Smooth muscle cell (in vitro differentiated cells): ENCODE results near the gene LCOR. TPM values are rescaled to one million over a fixed set of nuclear protein-coding genes. Genes with fewer than 3 reads are reported as not detected.
"Not testable (repeated sequence)": the region's sequence is repeated elsewhere in the genome, so short reads cannot be mapped to it uniquely, and the experiment has no call there.

Experiments used
- DNase-seq: peaks from one replicate; lab custom pipeline; 2025; ENCODE audit not compliant: unreplicated experiment; lab: John Stamatoyannopoulos, UW
- H2AFZ ChIP-seq: fragments of 200-600 bp; sonication (generic); 2 replicates; pipeline ENCODE4 v1.6.0; 2016; ENCODE audit warnings: antibody characterized with exemption, low read depth, mild to moderate bottlenecking
- H3F3A ChIP-seq: fragments of 200-600 bp; sonication (generic); 2 replicates; pipeline ENCODE4 v1.6.0; 2017; ENCODE audit warnings: antibody characterized with exemption, low read depth
- H3K27ac ChIP-seq: fragments of 200-600 bp; sonication (generic); 2 replicates; pipeline ENCODE4 v1.5.1; 2016; ENCODE audit warnings: low read depth, mild to moderate bottlenecking
- H3K27me3 ChIP-seq: fragments of 200-600 bp; sonication (generic); 2 replicates; pipeline ENCODE4 v1.6.1; 2016; ENCODE audit warnings: low read depth, mild to moderate bottlenecking
- H3K36me3 ChIP-seq: fragments of 200-600 bp; sonication (generic); 2 replicates; pipeline ENCODE4 v1.5.1; 2016; ENCODE audit warnings: low read depth
- H3K4me1 ChIP-seq: fragments of 200-600 bp; sonication (generic); 2 replicates; pipeline ENCODE4 v1.5.1; 2016; ENCODE audit warnings: low read depth
- H3K4me2 ChIP-seq: fragments of 200-600 bp; sonication (generic); 2 replicates; pipeline ENCODE4 v1.6.0; 2016; ENCODE audit warnings: mild to moderate bottlenecking
- H3K4me3 ChIP-seq: fragments of 200-600 bp; sonication (generic); 2 replicates; pipeline ENCODE4 v1.5.1; 2016; ENCODE audit warnings: mild to moderate bottlenecking
- H3K79me2 ChIP-seq: fragments of 200-600 bp; sonication (generic); 2 replicates; pipeline ENCODE4 v1.6.0; 2016; ENCODE audit warnings: low read depth, mild to moderate bottlenecking
- H3K9ac ChIP-seq: fragments of 200-600 bp; sonication (generic); 2 replicates; pipeline ENCODE4 v1.6.0; 2016; ENCODE audit warnings: low read depth
- H3K9me3 ChIP-seq: fragments of 200-600 bp; sonication (generic); replicated peaks from 2 replicates; pipeline ENCODE4 v1.5.1; 2016; ENCODE audit warnings: low read depth
- H4K20me1 ChIP-seq: fragments of 200-600 bp; sonication (generic); 2 replicates; pipeline ENCODE4 v1.6.0; 2016; ENCODE audit warnings: low read depth
- CTCF ChIP-seq: fragments of 200-600 bp; sonication (generic); IDR thresholded peaks from 2 replicates; pipeline ENCODE4 v1.5.1; 2017; ENCODE audit warnings: borderline replicate concordance, mild to moderate bottlenecking, antibody characterized with exemption; ENCODE audit not compliant: insufficient read depth, poor library complexity, severe bottlenecking
- WGBS: methylation state at CpG from one replicate; pipeline ENCODE4 v1.1.7; 2016; ENCODE audit warnings: low lambda C conversion rate; 5-methylcytosine and 5-hydroxymethylcytosine counted together
- polyA plus RNA-seq: library from polyadenylated mRNA; unstranded; fragments of >200 nt; fragmentation: Nextera tagmentation; extraction: Ambion mirVana; gene quantifications from 2 replicates; pipeline ENCODE4 v1.2.1, GENCODE V29; 2016
- total RNA-seq: library from RNA; depleted of rRNA; stranded (reverse); fragments of >200 nt; gene quantifications from 2 replicates; pipeline ENCODE4 v1.2.3, GENCODE V29; 2014

Gene LCOR
- total and polyA plus RNA-seq, 2 experiments from 2014 or later = 10.6 to 27.8 TPM

GRCh38 chr10:97032624-97033023 is 200.5 kb downstream of the LCOR start:
- H3K79me2 ChIP-seq = no peaks in the 10 kb centered on the region
- no peak for DNase-seq
- no peaks in the 10 kb centered on the region for H3F3A ChIP-seq
- H3K9ac ChIP-seq = no peak overlapping the region
- TF ChIP-seq CTCF = no peak
- H4K20me1 ChIP-seq = no peaks in the 10 kb centered on the region
- no peak overlapping the region for H2AFZ ChIP-seq
- no peaks in the 10 kb centered on the region for H3K27me3 ChIP-seq
- no peak overlapping the region for H3K27ac ChIP-seq
- no peak overlapping the region for H3K4me2 ChIP-seq
- H3K4me1 ChIP-seq = no peaks in the 10 kb centered on the region
- no peaks in the 10 kb centered on the region for H3K36me3 ChIP-seq
- H3K9me3 ChIP-seq = no peaks in the 10 kb centered on the region
- WGBS = 28% methylated on average over 7 of the region's 7 CpGs
- H3K4me3 ChIP-seq = no peak overlapping the region

DNA sequence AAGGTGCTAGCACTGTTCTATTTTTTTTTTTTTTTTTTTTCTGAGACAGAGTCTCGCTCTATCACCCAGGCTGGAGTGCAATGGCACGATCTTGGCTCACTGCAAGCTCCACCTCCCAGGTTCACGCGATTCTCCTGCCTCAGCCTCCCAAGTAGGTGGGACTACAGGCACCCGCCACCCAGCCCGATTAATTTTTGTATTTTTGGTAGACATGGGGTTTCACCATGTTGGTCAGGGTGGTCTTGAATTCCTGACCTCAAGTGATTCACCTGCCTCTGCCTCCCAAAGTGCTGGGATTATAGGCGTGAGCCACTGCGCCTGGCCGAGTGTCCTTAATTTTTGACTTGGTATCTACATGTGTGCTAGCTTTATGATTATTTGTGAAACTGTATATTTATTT is 201.7 kb downstream of the LCOR start:
- not testable (repeated sequence) for H3K4me1 ChIP-seq, H3K36me3 ChIP-seq, H4K20me1 ChIP-seq, H3K4me2 ChIP-seq, H3K4me3 ChIP-seq, H3K9me3 ChIP-seq, H3K27me3 ChIP-seq, H2AFZ ChIP-seq, H3K27ac ChIP-seq, H3K9ac ChIP-seq, H3K79me2 ChIP-seq, H3F3A ChIP-seq, DNase-seq
- 85% methylated on average over 9 of the region's 9 CpGs for WGBS

- H3K27ac ChIP-seq = no peak overlapping the region
- H2AFZ ChIP-seq = no peak overlapping the region
- no peak for DNase-seq
- no peaks in the 10 kb centered on the region for H3K36me3 ChIP-seq
- H3K4me3 ChIP-seq = no peak overlapping the region
- no peaks in the 10 kb centered on the region for H3K79me2 ChIP-seq
- H3F3A ChIP-seq = no peaks in the 10 kb centered on the region
- TF ChIP-seq CTCF = no peak
- H3K4me1 ChIP-seq = no peaks in the 10 kb centered on the region
- no peaks in the 10 kb centered on the region for H3K9me3 ChIP-seq
- 58% methylated on average over 7 of the region's 7 CpGs for WGBS
- H3K27me3 ChIP-seq = no peaks in the 10 kb centered on the region
- H4K20me1 ChIP-seq = no peaks in the 10 kb centered on the region
- H3K9ac ChIP-seq = no peak overlapping the region
- no peak overlapping the region for H3K4me2 ChIP-seq
Measured at GRCh38 chr10:97034301-97034700, 202.2 kb downstream of the LCOR start.

- Histone ChIP-seq H2AFZ (no peak overlapping the region), H3K4me3 (no peak overlapping the region), H3K27me3 (no peaks in the 10 kb centered on the region), H3K9me3 (no peaks in the 10 kb centered on the region), H3F3A (no peaks in the 10 kb centered on the region), H3K4me2 (no peak overlapping the region), H3K4me1 (no peaks in the 10 kb centered on the region), H3K36me3 (no peaks in the 10 kb centered on the region), H3K9ac (no peak overlapping the region), H4K20me1 (no peaks in the 10 kb centered on the region), H3K27ac (no peak overlapping the region), H3K79me2 (no peaks in the 10 kb centered on the region)
- no peak for TF ChIP-seq CTCF
- 91% methylated on average over 13 of the region's 18 CpGs for WGBS
- DNase-seq = no peak
Measured at GRCh38 chr10:97034958-97035769, 203.1 kb downstream of the LCOR start.
